ENCODE measurements around the gene ZNF44.

The ZNF44 gene

DNA sequence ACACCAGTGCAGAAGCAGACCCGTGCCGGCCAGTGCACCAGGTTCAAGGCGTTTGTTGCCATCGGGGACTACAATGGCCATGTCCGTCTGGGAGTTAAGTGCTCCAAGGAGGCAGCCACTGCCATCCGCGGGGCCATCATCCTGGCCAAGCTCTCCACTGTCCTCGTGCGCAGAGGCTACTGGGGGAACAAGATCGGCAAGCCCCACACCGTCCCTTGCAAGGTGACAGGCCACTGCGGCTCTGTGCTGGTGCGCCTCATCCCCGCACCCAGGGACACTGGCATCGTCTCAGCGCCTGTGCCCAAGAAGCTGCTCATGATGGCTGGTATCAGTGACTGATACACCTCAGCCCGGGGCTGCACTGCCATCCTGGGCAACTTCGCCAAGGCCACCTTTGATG is 10.1 kb downstream of the ZNF44 start:
- H3K9me3 ChIP-seq: peaks cover 2% of the 10 kb centered on the region; the same call in 1 of the 2 replicates
- in situ Hi-C loops (cut with MboI; ENCODE audit: low sequenced_read_pairs): no loop called here
- H3K4me1 ChIP-seq: no peaks in the 10 kb centered on the region
- no peaks in the 10 kb centered on the region for H3K36me3 ChIP-seq (replicated peaks)
- DNase-seq (ENCODE audit: low spot score in 2 of 2): no peak
- H3K27me3 ChIP-seq (ENCODE audit: low read depth): no peaks in the 10 kb centered on the region
- H3K4me3 ChIP-seq: no peak overlapping the region

DNA sequence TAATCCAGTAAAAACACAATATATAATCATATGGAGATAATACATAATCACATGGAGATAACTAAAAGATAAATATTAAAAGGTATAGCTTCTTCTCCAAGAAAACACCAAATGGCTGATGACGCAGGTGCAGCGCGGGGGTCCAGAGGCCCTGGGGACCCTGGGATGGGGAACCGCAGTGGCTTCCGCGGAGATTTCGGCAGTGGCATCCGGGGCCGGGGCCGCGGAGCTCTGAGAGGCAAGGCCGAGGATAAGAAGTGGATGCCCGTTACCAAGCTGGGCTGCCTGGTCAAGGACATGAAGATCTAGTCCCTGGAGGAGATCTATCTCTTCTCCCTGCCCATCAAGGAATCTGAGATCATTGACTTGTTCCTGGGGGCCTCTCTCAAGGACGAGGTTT is 10.5 kb downstream of the ZNF44 start:
- Histone ChIP-seq H3K9me3 (peaks cover 2% of the 10 kb centered on the region; the same call in 1 of the 2 replicates), H3K36me3 (replicated peaks) (no peaks in the 10 kb centered on the region), H3K4me1 (no peaks in the 10 kb centered on the region), H3K27me3 (ENCODE audit: low read depth) (no peaks in the 10 kb centered on the region), H3K4me3 (no peak overlapping the region)
- in situ Hi-C loops (cut with MboI; ENCODE audit: low sequenced_read_pairs): no loop called here
- no peak for DNase-seq (ENCODE audit: low spot score in 2 of 2)

DNA sequence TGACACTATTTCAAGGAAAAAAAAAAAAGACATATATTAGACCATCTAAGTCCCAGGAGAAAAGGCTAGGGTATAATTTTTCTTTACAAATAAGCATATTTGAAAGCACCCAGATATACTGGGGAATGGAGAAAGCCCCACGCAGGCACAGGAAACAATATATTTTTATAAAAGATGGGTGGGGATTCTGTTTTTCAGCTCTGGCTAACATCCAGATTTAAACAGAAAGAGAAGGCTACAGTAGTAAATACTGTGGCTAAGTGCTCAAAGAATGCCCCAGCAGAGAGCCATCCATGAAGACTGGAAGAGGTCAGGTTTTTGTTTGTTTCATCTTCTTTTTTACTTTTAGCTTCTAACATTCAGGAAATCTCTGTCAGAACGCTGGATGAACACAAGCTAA is 16.0 kb downstream of the ZNF44 start:
- in situ Hi-C loops (cut with MboI; ENCODE audit: low sequenced_read_pairs): no loop called here
- no peak for DNase-seq (ENCODE audit: low spot score in 2 of 2)
- H3K27me3 ChIP-seq (ENCODE audit: low read depth): no peaks in the 10 kb centered on the region
- peaks cover 4% of the 10 kb centered on the region; the same call in 1 of the 2 replicates for H3K36me3 ChIP-seq (replicated peaks)
- no peak overlapping the region for H3K4me3 ChIP-seq
- H3K9me3 ChIP-seq: peaks cover 10% of the 10 kb centered on the region; the same call in 1 of the 2 replicates
- H3K4me1 ChIP-seq: no peaks in the 10 kb centered on the region

DNA sequence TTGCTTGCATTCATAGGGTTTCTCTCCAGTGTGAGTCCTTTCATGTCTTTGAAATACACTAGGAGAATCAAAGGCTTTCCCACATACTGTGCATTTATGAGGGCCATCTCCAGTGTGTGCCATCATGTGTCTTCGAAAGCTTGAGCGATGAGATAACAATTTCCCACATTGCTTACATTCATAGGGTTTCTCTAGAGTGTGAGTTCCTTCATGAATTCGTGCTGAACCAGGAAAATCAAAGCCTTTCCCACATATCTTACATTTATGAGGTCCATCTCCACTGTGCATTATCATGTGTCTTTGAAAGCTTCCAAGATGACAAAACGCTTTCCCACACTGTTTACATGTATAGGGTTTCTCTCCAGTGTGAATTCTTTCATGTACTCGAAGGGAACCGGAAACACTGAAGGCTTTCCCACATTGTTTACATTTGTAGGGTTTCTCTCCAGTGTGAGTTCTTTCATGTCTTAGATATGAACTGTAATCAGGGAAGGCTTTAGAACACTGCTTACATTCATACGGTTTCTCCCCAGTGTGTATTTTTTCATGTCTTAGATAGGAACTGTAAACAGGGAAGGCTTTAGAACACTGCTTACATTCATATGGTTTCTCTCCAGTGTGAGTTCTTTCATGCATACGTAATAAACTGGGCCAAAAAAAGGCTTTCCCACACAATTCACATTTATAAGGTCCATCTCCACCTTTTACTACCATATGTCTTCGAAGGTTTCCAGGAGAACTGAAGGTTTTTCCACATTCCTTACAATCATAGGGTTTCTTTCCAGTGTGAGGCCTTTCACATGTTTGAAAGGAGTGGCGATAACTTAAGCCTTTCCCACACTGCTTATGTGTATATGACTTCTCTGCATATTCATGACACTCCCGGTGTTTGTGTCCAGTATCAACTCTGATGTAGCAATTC is 21.4 kb downstream of the ZNF44 start:
- Histone ChIP-seq H3K9me3 (peaks cover 31% of the 10 kb centered on the region), H3K4me3 (no peak overlapping the region), H3K27me3 (ENCODE audit: low read depth) (no peaks in the 10 kb centered on the region), H3K4me1 (no peaks in the 10 kb centered on the region), H3K36me3 (replicated peaks) (peaks cover 4% of the 10 kb centered on the region; the same call in 1 of the 2 replicates)
- in situ Hi-C loops (cut with MboI; ENCODE audit: low sequenced_read_pairs): no loop called here
- no peak for DNase-seq (ENCODE audit: low spot score in 2 of 2)

DNA sequence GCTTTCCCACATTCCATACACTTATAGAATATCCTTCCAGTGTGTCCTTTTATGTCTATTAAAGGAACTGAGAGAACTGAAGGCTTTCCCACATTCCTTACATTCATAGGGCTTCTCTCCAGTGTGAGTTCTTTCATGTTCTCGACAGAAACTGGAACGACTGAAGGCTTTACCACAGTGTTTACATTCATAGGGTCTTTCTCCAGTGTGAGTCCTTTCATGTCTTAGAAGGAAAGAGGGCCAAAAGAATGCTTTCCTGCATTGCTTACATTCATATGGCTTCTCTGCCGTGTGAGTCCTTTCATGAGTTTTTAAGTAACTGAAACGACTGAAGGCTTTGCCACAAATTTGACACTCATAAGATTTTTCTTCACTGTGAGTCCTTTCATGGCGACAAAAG is 22.3 kb downstream of the ZNF44 start:
- DNase-seq (ENCODE audit: low spot score in 2 of 2): no peak
- Histone ChIP-seq H3K4me1 (no peaks in the 10 kb centered on the region), H3K36me3 (replicated peaks) (peaks cover 4% of the 10 kb centered on the region; the same call in 1 of the 2 replicates), H3K4me3 (no peak overlapping the region), H3K27me3 (ENCODE audit: low read depth) (no peaks in the 10 kb centered on the region), H3K9me3 (peaks cover 31% of the 10 kb centered on the region)
- in situ Hi-C loops (cut with MboI; ENCODE audit: low sequenced_read_pairs): no loop called here

DNA sequence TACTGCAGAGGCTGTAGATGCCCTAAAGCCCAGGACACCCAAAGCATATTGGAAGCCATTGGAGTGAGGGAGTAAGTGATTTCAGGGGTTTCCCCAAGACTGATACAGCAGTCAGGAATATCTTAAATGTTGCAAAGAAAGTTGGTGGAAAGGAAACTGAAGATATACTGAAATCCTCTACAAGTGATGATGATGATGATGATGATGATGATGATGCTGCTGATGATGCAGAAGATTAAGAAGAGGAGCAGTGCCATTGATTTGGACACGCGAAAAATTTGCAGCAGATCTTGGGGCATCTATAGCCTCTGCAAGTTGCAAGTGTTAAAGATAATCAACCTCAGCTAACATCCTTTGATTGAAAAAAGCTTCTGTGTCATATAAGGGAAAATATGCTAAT is 23.8 kb downstream of the ZNF44 start:
- Histone ChIP-seq H3K9me3 (peaks cover 30% of the 10 kb centered on the region), H3K4me3 (no peak overlapping the region), H3K4me1 (no peaks in the 10 kb centered on the region), H3K27me3 (ENCODE audit: low read depth) (no peaks in the 10 kb centered on the region), H3K36me3 (replicated peaks) (peaks cover 4% of the 10 kb centered on the region; the same call in 1 of the 2 replicates)
- no peak for DNase-seq (ENCODE audit: low spot score in 2 of 2)
- in situ Hi-C loops (cut with MboI; ENCODE audit: low sequenced_read_pairs): no loop called here

DNA sequence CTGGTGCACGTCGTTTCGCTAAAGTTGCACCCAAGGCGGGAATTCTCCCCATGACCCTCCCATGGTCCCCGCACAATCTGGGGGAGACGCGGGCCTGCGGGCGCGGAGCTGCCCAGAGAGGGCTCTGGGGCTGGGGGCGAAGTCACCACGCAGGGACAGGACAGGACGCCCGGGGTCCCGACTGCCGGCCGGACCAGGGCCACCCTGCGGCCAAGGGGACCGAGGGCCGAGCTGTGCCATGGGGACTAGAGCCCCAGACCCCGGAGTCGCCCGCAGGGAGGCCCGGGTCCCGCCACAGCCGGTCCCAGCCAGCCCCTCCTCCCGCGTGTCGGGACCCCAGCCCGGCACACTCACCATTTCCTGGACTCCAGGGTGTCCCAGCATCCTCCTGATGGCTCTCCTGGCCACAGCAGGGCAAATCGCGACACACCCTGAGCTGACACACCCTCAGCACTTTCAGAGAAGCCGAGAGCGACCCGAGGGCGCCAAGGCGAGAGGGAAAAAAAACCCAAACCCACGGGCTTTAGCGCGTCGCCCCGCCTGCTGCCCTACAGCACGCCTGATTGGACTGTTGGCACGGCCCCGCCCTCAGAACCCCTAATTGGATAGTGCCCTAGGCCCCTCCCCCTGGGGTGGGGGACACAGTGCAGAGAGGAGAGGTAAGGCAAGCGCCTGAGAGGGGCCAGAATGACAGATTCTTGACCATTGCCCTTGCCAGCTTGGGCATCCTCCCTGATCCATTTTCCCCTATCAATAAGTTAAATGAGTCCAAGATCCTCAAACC is 28.6 kb downstream of the ZNF44 start:
- H3K4me1 ChIP-seq: no peaks in the 10 kb centered on the region
- H3K27me3 ChIP-seq (ENCODE audit: low read depth): no peaks in the 10 kb centered on the region
- H3K9me3 ChIP-seq: peaks cover 8% of the 10 kb centered on the region
- in situ Hi-C loops (cut with MboI; ENCODE audit: low sequenced_read_pairs): no loop called here
- no peak overlapping the region for H3K4me3 ChIP-seq
- no peak for DNase-seq (ENCODE audit: low spot score in 2 of 2)
- no peaks in the 10 kb centered on the region for H3K36me3 ChIP-seq (replicated peaks)

DNA sequence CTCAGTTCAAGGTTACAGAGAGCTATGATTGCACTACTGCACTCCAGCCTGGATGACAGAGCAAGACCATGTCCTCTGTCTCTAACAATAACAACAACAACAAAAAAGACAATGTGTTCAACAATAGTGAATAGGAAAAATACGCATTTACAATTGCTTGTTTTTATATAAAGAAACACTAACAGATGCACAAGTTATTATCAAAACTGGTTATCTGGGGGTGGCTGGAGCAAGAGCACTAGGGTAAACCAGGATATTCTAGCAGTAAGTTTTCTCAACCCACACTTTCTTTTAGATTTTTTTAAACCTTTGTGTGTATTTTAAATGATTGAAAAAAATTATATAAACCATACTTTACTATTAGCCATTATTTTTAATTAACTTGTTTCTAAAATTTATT is 33.1 kb downstream of the ZNF44 start:
- peaks cover 3% of the 10 kb centered on the region; the same call in 1 of the 2 replicates for H3K9me3 ChIP-seq

DNA sequence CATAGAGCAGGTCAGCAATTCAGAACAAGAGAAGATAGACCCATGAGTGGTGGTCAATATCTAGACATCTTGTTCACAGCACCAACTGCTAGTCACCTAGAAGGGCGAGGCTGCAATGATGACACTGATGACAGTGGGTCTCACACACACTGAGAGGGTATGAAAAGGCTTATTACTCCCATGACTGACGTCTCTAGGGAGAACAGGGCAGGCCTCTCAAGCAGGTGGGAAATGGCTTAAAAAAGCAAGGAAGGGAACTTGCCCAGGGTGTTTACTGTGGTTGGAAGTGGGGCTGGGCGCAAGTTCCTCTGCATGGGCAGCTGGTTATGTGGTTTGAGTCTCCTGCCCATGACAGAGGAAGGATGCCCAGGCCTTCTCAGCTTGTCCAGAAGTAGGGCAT is 33.8 kb downstream of the ZNF44 start:
- DNase-seq (ENCODE audit: low spot score in 2 of 2): no peak
- H3K9me3 ChIP-seq: peaks cover 3% of the 10 kb centered on the region; the same call in 1 of the 2 replicates
- H3K36me3 ChIP-seq (replicated peaks): no peaks in the 10 kb centered on the region
- H3K27me3 ChIP-seq (ENCODE audit: low read depth): no peaks in the 10 kb centered on the region
- in situ Hi-C loops (cut with MboI; ENCODE audit: low sequenced_read_pairs): no loop called here
- H3K4me1 ChIP-seq: no peaks in the 10 kb centered on the region
- no peak overlapping the region for H3K4me3 ChIP-seq

More for the DNA sequence above, 33.1 kb downstream of the ZNF44 start:
- Histone ChIP-seq H3K4me1 (no peaks in the 10 kb centered on the region), H3K36me3 (replicated peaks) (no peaks in the 10 kb centered on the region), H3K27me3 (ENCODE audit: low read depth) (no peaks in the 10 kb centered on the region), H3K4me3 (no peak overlapping the region)
- DNase-seq (ENCODE audit: low spot score in 2 of 2): no peak
- in situ Hi-C loops (cut with MboI; ENCODE audit: low sequenced_read_pairs): no loop called here

DNA sequence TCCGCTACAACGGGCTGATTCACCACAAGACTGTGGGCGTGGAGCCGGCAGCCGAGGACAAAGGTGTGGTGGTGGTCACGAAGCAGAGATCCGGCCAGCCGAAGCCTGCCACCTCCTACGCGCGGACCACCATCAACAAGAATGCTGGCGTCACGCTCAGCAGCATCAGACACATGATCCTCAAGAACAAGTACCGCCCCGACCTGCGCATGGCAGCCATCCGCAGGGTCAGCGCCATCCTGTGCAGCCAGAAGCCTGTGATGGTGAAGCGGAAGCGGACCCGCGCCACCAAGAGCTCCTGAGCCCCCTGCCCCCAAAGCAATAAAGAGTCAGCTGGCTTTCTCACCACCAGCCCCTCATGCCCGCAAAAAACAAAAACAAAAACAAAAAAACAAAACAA is 34.4 kb downstream of the ZNF44 start:
- no peak for DNase-seq (ENCODE audit: low spot score in 2 of 2)
- in situ Hi-C loops (cut with MboI; ENCODE audit: low sequenced_read_pairs): no loop called here
- peaks cover 3% of the 10 kb centered on the region; the same call in 1 of the 2 replicates for H3K9me3 ChIP-seq
- H3K4me1 ChIP-seq: no peaks in the 10 kb centered on the region
- H3K36me3 ChIP-seq (replicated peaks): no peaks in the 10 kb centered on the region
- no peak overlapping the region for H3K4me3 ChIP-seq
- H3K27me3 ChIP-seq (ENCODE audit: low read depth): no peaks in the 10 kb centered on the region

DNA sequence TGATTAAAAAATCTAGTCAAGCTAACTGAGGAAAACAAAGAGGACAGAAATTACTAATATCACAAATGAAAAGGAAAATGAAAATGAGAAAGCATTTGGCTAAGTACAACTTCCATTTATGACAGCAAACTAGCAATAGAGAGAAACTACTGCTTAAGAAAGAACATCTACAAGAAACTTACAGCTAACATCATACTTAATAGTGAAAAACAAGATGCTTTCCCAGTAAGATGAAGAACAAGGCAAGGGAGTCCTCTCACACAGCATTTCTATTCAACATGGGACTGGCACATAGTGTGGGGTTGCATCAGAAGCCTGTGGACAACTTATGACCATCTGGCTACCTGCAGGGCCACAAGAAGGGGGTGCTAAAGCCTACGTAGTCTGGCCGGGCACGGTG is 39.3 kb downstream of the ZNF44 start:
- no peaks in the 10 kb centered on the region for H3K36me3 ChIP-seq (replicated peaks)

DNA sequence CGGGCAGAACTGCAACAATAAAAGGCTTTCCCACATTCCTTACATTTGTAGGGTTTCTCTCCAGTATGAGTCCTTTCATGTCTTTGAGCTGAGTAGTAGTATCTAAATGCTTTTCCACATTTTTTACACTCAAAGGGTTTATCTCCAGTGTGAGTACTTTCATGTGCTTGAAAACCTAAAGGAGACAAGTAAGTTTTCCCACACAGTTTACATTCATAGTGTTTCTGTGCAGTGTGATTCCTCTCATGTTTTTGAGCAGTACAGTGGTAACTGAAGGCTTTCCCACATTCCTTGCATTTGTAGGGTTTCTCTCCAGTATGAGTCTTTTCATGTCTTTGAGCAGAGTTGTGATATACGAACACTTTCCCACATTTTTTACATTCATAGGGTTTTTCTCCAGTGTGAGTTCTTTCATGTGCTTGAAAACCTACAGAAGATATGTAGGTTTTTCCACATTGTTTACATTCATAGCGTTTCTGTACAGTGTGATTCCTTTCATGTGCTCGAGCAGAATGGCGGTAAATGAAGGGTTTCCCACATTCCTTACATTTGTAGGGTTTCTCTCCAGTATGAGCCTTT is 47.0 kb downstream of the ZNF44 start:
- H3K36me3 ChIP-seq (replicated peaks): no peaks in the 10 kb centered on the region

More for the DNA sequence above, 39.3 kb downstream of the ZNF44 start:
- Histone ChIP-seq H3K4me3 (no peak overlapping the region), H3K27me3 (ENCODE audit: low read depth) (no peaks in the 10 kb centered on the region), H3K9me3 (no peaks in the 10 kb centered on the region; the same call in 1 of the 2 replicates), H3K4me1 (no peaks in the 10 kb centered on the region)
- DNase-seq (ENCODE audit: low spot score in 2 of 2): no peak
- in situ Hi-C loops (cut with MboI; ENCODE audit: low sequenced_read_pairs): no loop called here

DNA sequence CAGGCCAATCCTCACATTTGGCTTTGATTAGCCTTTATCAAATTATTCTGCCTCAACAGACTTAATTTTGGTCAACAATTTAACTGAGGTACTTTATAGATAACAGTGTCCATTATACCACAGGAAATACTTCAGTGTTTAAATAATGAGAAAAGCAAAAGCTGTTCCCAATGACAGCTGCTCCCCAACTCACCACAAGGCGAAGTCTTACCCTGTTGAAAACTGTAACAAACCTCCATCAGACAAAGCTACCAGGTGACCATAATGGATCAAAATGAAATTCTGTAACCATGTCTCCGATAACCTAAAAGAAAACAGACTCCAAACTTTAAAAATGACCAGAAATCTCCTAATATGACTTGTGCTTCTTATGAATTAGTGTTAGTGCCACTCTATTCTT is 50.3 kb downstream of the ZNF44 start:
- Histone ChIP-seq H3K27me3 (ENCODE audit: low read depth) (no peaks in the 10 kb centered on the region), H3K36me3 (replicated peaks) (no peaks in the 10 kb centered on the region), H3K4me1 (no peaks in the 10 kb centered on the region), H3K9me3 (0 out of 2 replicates have a peak, but pooled peaks cover 4% of the 10 kb centered on the region), H3K4me3 (no peak overlapping the region)
- in situ Hi-C loops (cut with MboI; ENCODE audit: low sequenced_read_pairs): no loop called here
- no peak for DNase-seq (ENCODE audit: low spot score in 2 of 2)

More for the DNA sequence above, 47.0 kb downstream of the ZNF44 start:
- in situ Hi-C loops (cut with MboI; ENCODE audit: low sequenced_read_pairs): no loop called here
- H3K4me3 ChIP-seq: no peak overlapping the region
- H3K9me3 ChIP-seq: peaks cover 4% of the 10 kb centered on the region; the same call in 1 of the 2 replicates
- H3K4me1 ChIP-seq: no peaks in the 10 kb centered on the region
- no peaks in the 10 kb centered on the region for H3K27me3 ChIP-seq (ENCODE audit: low read depth)
- DNase-seq (ENCODE audit: low spot score in 2 of 2): no peak
